Left lung (tissue), 10 donors: ENCODE results near the gene MFSD1. TPM values are rescaled to one million over a fixed set of nuclear protein-coding genes. Genes with fewer than 3 reads are reported as not detected.

Experiments
- ATAC-seq: fragments of 200-7000 bp; cut with Tn5 transposase; one replicate; pipeline ENCODE4 v1.9.1; 2020; ENCODE audit warnings: moderate library complexity
- DNase-seq, 4 donors: peaks; one replicate each; pipeline ENCODE4 v3.0.0-alpha.2; 2013 to 2020
- H3K27ac ChIP-seq, 2 donors: fragments of 200-600 bp; sonication (generic) in 1 of 2; one replicate each; pipeline versions ENCODE4 v1.5.0 to v1.8.0; 2020 to 2021
- H3K27me3 ChIP-seq, 2 donors: fragments of 200-600 bp; sonication (generic) in 1 of 2; one replicate each; pipeline versions ENCODE4 v1.5.0 to v1.8.0; 2020 to 2021
- H3K36me3 ChIP-seq, 2 donors: fragments of 200-600 bp; sonication (generic) in 1 of 2; one replicate each; pipeline versions ENCODE4 v1.5.0 to v1.8.0; 2020 to 2021
- H3K4me1 ChIP-seq, 2 donors: fragments of 200-600 bp; one replicate each; pipeline ENCODE4 v1.8.0; 2021
- H3K4me3 ChIP-seq, 2 donors: fragments of 200-600 bp; sonication (generic) in 1 of 2; one replicate each; pipeline versions ENCODE4 v1.5.0 to v1.8.0; 2020 to 2021; ENCODE audit warnings: mild to moderate bottlenecking in 1 of 2
- H3K9me3 ChIP-seq, 2 donors: fragments of 200-600 bp; sonication (generic) in 1 of 2; one replicate each; pipeline versions ENCODE4 v1.5.0 to v1.8.0; 2020 to 2021
- intact Hi-C, 2 donors: fragments of 100-400 bp; cut with DNase I; formaldehyde crosslinking; loops; one replicate each; pipeline versions ENCODE4 v1.11.2 to v1.14.2; 2022
- polyA plus RNA-seq, 6 donors: library from polyadenylated mRNA; unstranded; fragments of 120-200 nt; gene quantifications; one replicate each; pipeline ENCODE4 v1.2.1, GENCODE V29; 2013; ENCODE audit not compliant: insufficient read length in 6 of 6
- total RNA-seq, 2 donors: library from RNA; stranded (reverse); fragmentation: NEBNext Ultra II Directional; extraction: Animal tissue kit (Norgen Biotek cat#: 25700); gene quantifications; one replicate each; pipeline ENCODE4 v1.2.1, GENCODE V29; 2021
- TF ChIP-seq, protein P1 (sequence below), 2 donors: fragments of 200-600 bp; sonication (generic) in 1 of 2; IDR thresholded peaks; one replicate each; pipeline versions ENCODE4 v1.5.0 to v1.8.0; 2021; ENCODE audit warnings: antibody characterized with exemption in 2 of 2
- donor health status: DM: no; HTN: yes; CAD: no.
- donor health status: DM: no; HTN: no; CAD: no.

Gene MFSD1
- total and polyA plus RNA-seq, 8 donors = 48.6 to 134 (median 53.1) TPM

DNA sequence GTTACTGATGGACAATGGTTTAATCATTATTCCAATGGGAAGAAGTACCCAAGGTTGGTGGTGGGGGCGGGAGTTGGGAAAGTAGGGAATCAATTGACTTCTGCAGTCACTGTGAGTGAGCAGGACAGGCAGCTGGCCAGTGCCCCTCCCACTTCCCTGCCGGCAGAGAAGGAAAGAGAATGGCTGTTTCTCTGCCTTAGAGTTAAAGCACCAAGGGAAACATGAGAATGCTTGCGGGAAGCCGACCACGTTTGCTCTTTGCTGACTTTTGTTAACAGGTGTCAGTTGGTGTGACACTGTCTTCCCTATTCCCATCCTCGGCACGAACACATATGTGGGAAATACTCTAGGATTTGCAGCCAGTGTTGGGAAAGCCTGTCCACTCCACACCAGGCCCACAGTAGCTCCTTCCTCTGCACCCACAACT, 33.5 kb upstream of the MFSD1 start:
- Histone ChIP-seq H3K9me3 (no peaks in the 10 kb centered on the region), H3K27ac (peak overlapping the region in 1 of 2 donors; percentile 47), H3K27me3 (no peaks in the 10 kb centered on the region), H3K4me1 (peaks cover 23 to 28% of the 10 kb centered on the region in 2 donors), H3K4me3 (no peak overlapping the region), H3K36me3 (no peaks in the 10 kb centered on the region)
- TF ChIP-seq, protein P1, sequence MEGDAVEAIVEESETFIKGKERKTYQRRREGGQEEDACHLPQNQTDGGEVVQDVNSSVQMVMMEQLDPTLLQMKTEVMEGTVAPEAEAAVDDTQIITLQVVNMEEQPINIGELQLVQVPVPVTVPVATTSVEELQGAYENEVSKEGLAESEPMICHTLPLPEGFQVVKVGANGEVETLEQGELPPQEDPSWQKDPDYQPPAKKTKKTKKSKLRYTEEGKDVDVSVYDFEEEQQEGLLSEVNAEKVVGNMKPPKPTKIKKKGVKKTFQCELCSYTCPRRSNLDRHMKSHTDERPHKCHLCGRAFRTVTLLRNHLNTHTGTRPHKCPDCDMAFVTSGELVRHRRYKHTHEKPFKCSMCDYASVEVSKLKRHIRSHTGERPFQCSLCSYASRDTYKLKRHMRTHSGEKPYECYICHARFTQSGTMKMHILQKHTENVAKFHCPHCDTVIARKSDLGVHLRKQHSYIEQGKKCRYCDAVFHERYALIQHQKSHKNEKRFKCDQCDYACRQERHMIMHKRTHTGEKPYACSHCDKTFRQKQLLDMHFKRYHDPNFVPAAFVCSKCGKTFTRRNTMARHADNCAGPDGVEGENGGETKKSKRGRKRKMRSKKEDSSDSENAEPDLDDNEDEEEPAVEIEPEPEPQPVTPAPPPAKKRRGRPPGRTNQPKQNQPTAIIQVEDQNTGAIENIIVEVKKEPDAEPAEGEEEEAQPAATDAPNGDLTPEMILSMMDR (IDR thresholded peaks at IDR 0.05) = no peak
- ATAC-seq = peak; percentile 79
- intact Hi-C loops = no loop called here
- peak; percentile 42 to 78 (median 66) for DNase-seq

DNA sequence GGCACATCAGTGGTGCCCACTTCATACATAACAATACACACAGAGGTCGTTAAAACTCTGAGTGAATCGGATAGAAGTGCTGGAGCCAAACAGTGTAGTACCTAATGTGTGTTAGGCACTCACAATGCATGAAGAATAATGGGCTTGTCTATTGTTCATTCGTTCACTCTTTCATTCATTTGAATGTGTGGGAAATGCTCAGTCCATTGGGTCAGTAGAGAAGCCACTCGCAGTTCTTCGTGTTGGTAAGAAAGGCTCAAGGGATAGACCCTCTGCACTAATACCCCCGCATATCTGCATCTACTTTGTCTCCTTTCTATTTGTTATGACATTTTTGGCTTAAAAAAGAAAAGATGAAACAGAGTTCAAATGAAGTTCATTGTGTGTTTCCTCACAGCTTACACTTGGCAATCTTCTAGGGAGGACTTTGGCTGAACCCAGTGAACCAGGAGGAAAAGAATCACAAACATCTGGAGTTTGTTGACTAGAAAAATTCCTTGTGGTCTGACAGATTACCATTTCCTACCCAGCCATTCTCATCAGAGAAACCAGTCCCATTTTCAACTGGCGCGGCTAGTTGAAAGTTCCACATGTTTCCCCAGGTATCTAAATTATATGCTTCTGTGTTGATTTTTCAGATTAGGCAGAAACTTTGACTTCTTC, 32.8 kb upstream of the MFSD1 start:
- intact Hi-C loops = no loop called here
- Histone ChIP-seq H3K36me3 (no peaks in the 10 kb centered on the region), H3K4me1 (peaks cover 24 to 28% of the 10 kb centered on the region in 2 donors), H3K9me3 (no peaks in the 10 kb centered on the region), H3K27ac (peak overlapping the region; percentile 49 to 50), H3K4me3 (no peak overlapping the region), H3K27me3 (no peaks in the 10 kb centered on the region)
- peak; percentile 70 for ATAC-seq
- TF ChIP-seq, protein P1 (IDR thresholded peaks at IDR 0.05) = no peak
- peak in 2 of 4 donors; percentile 87 to 89 for DNase-seq

DNA sequence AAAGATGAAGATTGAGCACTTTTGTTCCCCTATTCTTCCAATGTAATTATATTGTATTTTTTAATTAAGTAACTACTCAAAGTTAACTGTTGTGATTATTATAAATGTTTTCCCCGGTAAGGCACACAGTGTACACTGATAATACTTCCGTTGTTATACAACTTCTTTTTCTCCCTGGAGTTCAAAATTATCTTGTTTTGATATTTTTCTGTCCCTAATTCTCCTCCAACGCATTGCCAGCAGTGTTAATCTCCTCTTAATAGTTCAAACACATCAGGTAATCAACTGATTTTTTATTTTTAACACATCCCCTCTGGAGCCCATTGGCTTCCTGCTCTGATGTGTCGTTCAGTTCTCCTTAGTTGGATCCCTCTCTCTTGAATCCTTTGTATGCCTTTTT, 32.3 kb upstream of the MFSD1 start:
- TF ChIP-seq, protein P1 (IDR thresholded peaks at IDR 0.05) = no peak
- H3K27me3 ChIP-seq = no peaks in the 10 kb centered on the region
- peaks cover 28 to 29% of the 10 kb centered on the region in 2 donors for H3K4me1 ChIP-seq
- H3K4me3 ChIP-seq = no peak overlapping the region
- ATAC-seq (no peak), DNase-seq (no peak)
- H3K9me3 ChIP-seq = no peaks in the 10 kb centered on the region
- no peaks in the 10 kb centered on the region for H3K36me3 ChIP-seq
- intact Hi-C loops = no loop called here
- peak overlapping the region; percentile 49 to 50 for H3K27ac ChIP-seq

DNA sequence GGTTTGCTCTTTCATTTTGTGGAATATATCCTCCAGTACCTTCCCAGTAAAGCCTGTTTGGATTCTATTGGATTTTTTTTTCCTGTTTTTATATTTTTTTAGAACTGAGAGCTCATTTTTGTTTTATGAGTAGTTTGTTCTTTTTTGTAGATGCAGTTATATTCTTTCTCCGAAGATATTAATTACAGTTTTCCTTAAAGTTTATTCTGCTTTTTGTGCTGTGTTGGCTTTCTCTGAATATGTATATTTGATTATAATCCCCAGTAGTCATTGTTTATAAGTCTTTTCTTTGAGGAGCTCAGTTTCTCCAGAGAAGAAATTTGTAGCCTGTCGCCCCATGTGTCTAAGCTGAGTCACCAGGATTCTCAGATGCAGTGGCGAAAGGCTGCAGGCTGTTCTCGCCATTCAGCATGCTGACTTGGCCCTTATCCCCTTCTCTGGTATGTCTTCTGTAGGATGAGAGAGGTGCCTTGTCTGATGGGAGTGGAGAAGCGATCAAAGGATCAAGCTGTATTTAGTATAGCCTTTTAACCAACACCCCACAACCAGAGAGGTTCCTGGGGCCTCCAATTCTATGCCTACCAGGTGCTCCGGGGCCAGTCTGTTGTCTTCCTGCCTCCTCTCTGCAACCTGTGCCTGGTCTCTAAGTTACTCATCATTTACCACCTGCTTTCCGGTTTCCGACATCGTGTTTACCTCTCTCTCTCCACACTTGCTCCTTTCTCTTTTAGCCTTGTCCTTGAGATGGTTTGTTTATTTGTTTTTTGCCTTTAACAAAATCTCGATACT, 31.7 kb upstream of the MFSD1 start:
- no peaks in the 10 kb centered on the region for H3K36me3 ChIP-seq
- H3K9me3 ChIP-seq = no peaks in the 10 kb centered on the region
- no peak for ATAC-seq
- TF ChIP-seq, protein P1 (IDR thresholded peaks at IDR 0.05) = no peak
- no peaks in the 10 kb centered on the region for H3K27me3 ChIP-seq
- peak overlapping the region; percentile 49 to 50 for H3K27ac ChIP-seq
- peaks cover 28 to 33% of the 10 kb centered on the region in 2 donors for H3K4me1 ChIP-seq
- no peak for DNase-seq
- intact Hi-C loops = no loop called here
- no peak overlapping the region for H3K4me3 ChIP-seq

DNA sequence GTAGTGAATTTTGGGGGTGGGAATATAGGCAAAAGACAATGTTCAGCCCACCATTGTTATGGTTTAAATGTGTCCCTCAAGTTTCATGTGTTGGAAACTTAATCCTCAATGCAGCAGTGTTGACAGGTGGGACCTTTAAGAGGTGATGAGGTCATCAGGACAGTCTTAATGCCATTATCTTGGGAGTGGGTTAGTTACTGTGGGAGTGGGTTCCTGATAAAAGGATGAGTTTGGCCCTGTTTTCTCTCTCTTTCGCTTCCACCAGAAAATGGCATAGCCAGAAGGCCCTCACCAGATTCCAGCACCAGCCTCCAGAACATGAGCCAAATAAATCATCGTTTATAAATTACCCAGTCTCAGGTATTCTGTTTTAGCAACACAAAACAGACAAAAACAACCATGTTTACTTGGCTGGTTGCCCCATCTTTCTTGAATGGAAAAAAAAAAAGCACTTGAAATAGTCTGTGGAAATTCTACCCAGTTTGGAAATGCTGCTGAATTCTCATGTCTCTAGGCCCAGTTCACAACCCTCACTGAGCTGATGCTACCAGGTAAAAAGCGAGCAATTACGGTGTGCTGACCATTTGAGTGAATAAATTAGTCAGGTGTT, 31.0 kb upstream of the MFSD1 start:
- Histone ChIP-seq H3K27ac (no peak overlapping the region), H3K36me3 (no peaks in the 10 kb centered on the region), H3K4me3 (no peak overlapping the region), H3K9me3 (no peaks in the 10 kb centered on the region), H3K27me3 (no peaks in the 10 kb centered on the region), H3K4me1 (peaks cover 28 to 33% of the 10 kb centered on the region in 2 donors)
- intact Hi-C loops = no loop called here
- DNase-seq (no peak), ATAC-seq (no peak)
- TF ChIP-seq, protein P1 (IDR thresholded peaks at IDR 0.05) = no peak
